Activated CD8-positive, alpha-beta memory T cell treated with anti-CD3 and anti-CD28 coated beads, Interleukin-2, amount 50 U/mL, for 24 hours (primary cell): ENCODE data around the gene BET1L.
A peak's percentile ranks its signal among the peaks of the same experiment; 100 is the strongest.
"Not testable (repeated sequence)": the region's sequence is repeated elsewhere in the genome, so short reads cannot be mapped to it uniquely, and the experiment has no call there.

Source experiments
- DNase-seq: peaks from one replicate; pipeline ENCODE4 v3.0.0-alpha.2; 2020; ENCODE audit errors: extremely low read depth

The BET1L gene

GRCh38 chr11:207208-207862, at the start of gene BET1L, which contains the start of gene RIC8A:
TSS of gene BET1L (minus strand) at chr11:207399. CDS start at chr11:207321, 78 bp downstream.
TSS of gene RIC8A (plus strand) at chr11:207708. CDS start at chr11:208855, 1,147 bp downstream.
- peak; percentile 93 for DNase-seq

- DNase-seq: no peak
Measured at GRCh38 chr11:255816-256215, 48.6 kb upstream of the BET1L start.

- DNase-seq: no peak
Measured at GRCh38 chr11:255176-255575, 48.0 kb upstream of the BET1L start.

GRCh38 chr11:253886-254270, 46.7 kb upstream of the BET1L start:
- DNase-seq: no peak

GRCh38 chr11:253160-253885, 46.1 kb upstream of the BET1L start:
- DNase-seq: no peak

GRCh38 chr11:252666-253065, 45.5 kb upstream of the BET1L start:
- DNase-seq: no peak

- DNase-seq: no peak
Measured at GRCh38 chr11:251550-251949, 44.4 kb upstream of the BET1L start.

GRCh38 chr11:250740-251299, 43.6 kb upstream of the BET1L start:
- peak; percentile 56 for DNase-seq

- no peak for DNase-seq
Measured at GRCh38 chr11:250274-250673, 43.1 kb upstream of the BET1L start.

GRCh38 chr11:249062-249461, 41.9 kb upstream of the BET1L start:
- DNase-seq: no peak

- no peak for DNase-seq
Measured at GRCh38 chr11:244376-244775, 37.2 kb upstream of the BET1L start.

GRCh38 chr11:241634-242033, 34.4 kb upstream of the BET1L start:
- DNase-seq: no peak

- DNase-seq: no peak
Measured at GRCh38 chr11:240315-240714, 33.1 kb upstream of the BET1L start.

- not testable (repeated sequence) for DNase-seq
Measured at GRCh38 chr11:238346-238745, 31.1 kb upstream of the BET1L start.

- DNase-seq: peak; percentile 74
Measured at GRCh38 chr11:236774-237767, 29.9 kb upstream of the BET1L start, which contains the start of gene PSMD13. TSS of gene PSMD13 (plus strand) at chr11:236976. CDS start at chr11:237050, 74 bp downstream.

- DNase-seq: peak; percentile 54
Measured at GRCh38 chr11:235997-236773, 29.0 kb upstream of the BET1L start, which contains the start of gene SIRT3. TSS of gene SIRT3 (minus strand) at chr11:236342. CDS start at chr11:236328, 14 bp downstream.

- peak; percentile 58 for DNase-seq
Measured at GRCh38 chr11:235609-235996, 28.4 kb upstream of the BET1L start.

- DNase-seq: no peak
Measured at GRCh38 chr11:235180-235579, 28.0 kb upstream of the BET1L start.

GRCh38 chr11:232783-233565, 25.8 kb upstream of the BET1L start:
- DNase-seq: no peak

GRCh38 chr11:230431-230830, 23.2 kb upstream of the BET1L start:
- no peak for DNase-seq
